Aorta (tissue), 5 donors: ENCODE data around the gene KCNMA1. TPM values are rescaled to one million over a fixed set of nuclear protein-coding genes. Genes with fewer than 3 reads are reported as not detected.

Experiments
- ATAC-seq: fragments of 200-7000 bp; cut with Tn5 transposase; one replicate; pipeline ENCODE4 v1.9.1; 2022; ENCODE audit warnings: moderate library complexity; ENCODE audit not compliant: low FRiP score
- DNase-seq, 2 donors: peaks; one replicate each; pipeline ENCODE4 v3.0.0-alpha.2; 2020
- H3K27ac ChIP-seq, 2 donors: one replicate each; pipeline ENCODE4 v1.5.1; 2013; ENCODE audit warnings: low read length in 2 of 2, mild to moderate bottlenecking in 2 of 2, moderate library complexity in 2 of 2, control low read depth in 1 of 2, inconsistent platforms in 1 of 2, low read depth in 1 of 2
- H3K27me3 ChIP-seq, 2 donors: one replicate each; pipeline ENCODE4 v1.6.1; 2013; ENCODE audit warnings: control low read depth in 1 of 2, low read length in 1 of 2, mild to moderate bottlenecking in 1 of 2, moderate library complexity in 1 of 2; ENCODE audit not compliant: insufficient read depth in 2 of 2, control insufficient read depth in 1 of 2
- H3K36me3 ChIP-seq, 2 donors: one replicate each; pipeline ENCODE4 v1.6.1; 2013; ENCODE audit warnings: control low read depth in 1 of 2, low read length in 1 of 2, mild to moderate bottlenecking in 1 of 2; ENCODE audit not compliant: insufficient read depth in 2 of 2, control insufficient read depth in 1 of 2
- H3K4me1 ChIP-seq, 2 donors: one replicate each; pipeline ENCODE4 v1.6.1; 2013; ENCODE audit warnings: low read length in 2 of 2, control low read depth in 1 of 2, mild to moderate bottlenecking in 1 of 2, moderate library complexity in 1 of 2; ENCODE audit not compliant: insufficient read depth in 2 of 2, control insufficient read depth in 1 of 2
- H3K4me3 ChIP-seq, 2 donors: one replicate each; pipeline ENCODE4 v1.5.1; 2013; ENCODE audit warnings: low read length in 2 of 2, control low read depth in 1 of 2, mild to moderate bottlenecking in 1 of 2
- H3K9me3 ChIP-seq: one replicate; pipeline ENCODE4 v1.6.1; 2013; ENCODE audit warnings: mild to moderate bottlenecking, low read length; ENCODE audit not compliant: control insufficient read depth
- WGBS, 2 donors: extraction: QIAGEN DNeasy Blood & Tissue Kit; methylation state at CpG; one replicate each; pipeline ENCODE4 v1.1.7; 2013; 5-methylcytosine and 5-hydroxymethylcytosine counted together
- intact Hi-C, 2 donors: fragments of 100-400 bp; cut with DNase I; formaldehyde crosslinking; loops; one replicate each; pipeline versions ENCODE4 v1.14.2 to v1.15.0; 2022
- polyA plus RNA-seq, 2 donors: library from polyadenylated mRNA; stranded (reverse); fragments of 200-250 nt; gene quantifications; one replicate each; pipeline ENCODE4 v1.2.3, GENCODE V29; 2013
- total RNA-seq, 2 donors: library from RNA; stranded (reverse); fragmentation: NEBNext Ultra II Directional; extraction: Animal tissue kit (Norgen Biotek cat#: 25700); gene quantifications; one replicate each; pipeline ENCODE4 v1.2.1, GENCODE V29; 2021
- donor health status: healthy with polysubstance abuse.
- donor health status: Bipolar disorder and iron deficiency.
- donor health status: DM: no; HTN: no; CAD: no.
- donor health status: DM: no; HTN: no; CAD: no.
- donor health status: DM: yes; HTN: yes; CAD: no.

Gene KCNMA1
- total and polyA plus RNA-seq, 4 donors = 36.8 to 163 (median 125) TPM

GRCh38 chr10:77036276-77036675, 601.3 kb downstream of the KCNMA1 start:
- no peaks in the 10 kb centered on the region for H3K9me3 ChIP-seq
- intact Hi-C loops = no loop called here
- DNase-seq (no peak), ATAC-seq (no peak)
- 65 to 73% methylated on average over 4 of the region's 4 CpGs for WGBS, 2 donors
- no peaks in the 10 kb centered on the region for H3K4me1 ChIP-seq
- no peaks in the 10 kb centered on the region for H3K27me3 ChIP-seq
- H3K36me3 ChIP-seq = peaks cover 0 to 5% of the 10 kb centered on the region in 2 donors
- no peak overlapping the region for H3K27ac ChIP-seq
- H3K4me3 ChIP-seq = no peak overlapping the region

GRCh38 chr10:77034795-77035194, 602.8 kb downstream of the KCNMA1 start:
- WGBS, 2 donors = 77 to 82% methylated on average over 4 of the region's 4 CpGs

GRCh38 chr10:77034240-77034639, 603.4 kb downstream of the KCNMA1 start:
- H3K27me3 ChIP-seq = no peaks in the 10 kb centered on the region
- intact Hi-C loops = no loop called here
- no peak for DNase-seq

More at GRCh38 chr10:77034795-77035194, 602.8 kb downstream of the KCNMA1 start:
- no peak overlapping the region for H3K27ac ChIP-seq
- H3K9me3 ChIP-seq = no peaks in the 10 kb centered on the region
- intact Hi-C loops = no loop called here
- H3K4me1 ChIP-seq = peaks cover 2 to 5% of the 10 kb centered on the region in 2 donors
- ATAC-seq (no peak), DNase-seq (no peak)
- peaks cover 0 to 5% of the 10 kb centered on the region in 2 donors for H3K36me3 ChIP-seq
- H3K27me3 ChIP-seq = no peaks in the 10 kb centered on the region
- H3K4me3 ChIP-seq = no peak overlapping the region

GRCh38 chr10:77032188-77032570, 605.4 kb downstream of the KCNMA1 start:
- Histone ChIP-seq H3K9me3 (no peaks in the 10 kb centered on the region), H3K36me3 (no peaks in the 10 kb centered on the region), H3K4me1 (peaks cover 2 to 5% of the 10 kb centered on the region in 2 donors), H3K27ac (no peak overlapping the region), H3K4me3 (no peak overlapping the region), H3K27me3 (no peaks in the 10 kb centered on the region)
- 75 to 81% methylated on average over 1 of the region's 1 CpG for WGBS, 2 donors
- intact Hi-C loops = no loop called here
- ATAC-seq (no peak), DNase-seq (no peak)

More at GRCh38 chr10:77034240-77034639, 603.4 kb downstream of the KCNMA1 start:
- ATAC-seq = no peak
- H3K27ac ChIP-seq = no peak overlapping the region
- H3K4me1 ChIP-seq = peaks cover 2 to 5% of the 10 kb centered on the region in 2 donors
- no peak overlapping the region for H3K4me3 ChIP-seq
- 31 to 52% methylated on average over 4 of the region's 4 CpGs for WGBS, 2 donors
- no peaks in the 10 kb centered on the region for H3K9me3 ChIP-seq
- peaks cover 0 to 5% of the 10 kb centered on the region in 2 donors for H3K36me3 ChIP-seq

DNA sequence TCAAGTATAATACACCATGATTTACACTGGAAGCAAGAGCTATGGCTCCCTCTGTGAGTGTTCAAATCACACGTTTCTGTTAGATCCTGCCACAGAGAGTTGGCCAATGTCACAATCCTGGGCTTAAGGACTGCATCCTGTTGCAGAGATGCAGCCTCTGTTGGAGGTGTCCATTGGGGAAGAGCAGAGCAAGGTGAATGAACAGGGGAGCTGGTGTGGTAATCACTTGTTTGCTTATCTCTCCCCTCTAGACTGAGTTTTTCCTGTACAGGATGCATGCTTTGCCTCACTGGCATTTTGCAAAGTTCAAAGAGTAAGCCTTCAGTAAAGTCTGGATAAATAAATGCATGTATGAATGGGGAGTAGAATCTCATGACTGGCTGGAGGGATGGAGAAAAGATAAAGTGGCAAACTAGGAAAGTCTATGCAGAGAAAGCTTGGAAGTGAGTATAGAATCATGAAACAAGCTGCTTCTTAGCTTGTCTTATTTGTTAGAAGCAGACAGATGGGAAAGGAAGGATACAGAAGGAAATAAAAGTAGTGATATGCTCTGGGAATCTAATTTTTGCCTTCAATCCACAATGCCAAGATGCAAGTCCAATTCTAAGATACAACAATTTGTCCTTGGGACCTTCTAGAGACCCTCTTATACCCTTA, 605.9 kb downstream of the KCNMA1 start:
- H3K27ac ChIP-seq = no peak overlapping the region
- no peak for DNase-seq
- intact Hi-C loops = no loop called here
- H3K4me3 ChIP-seq = no peak overlapping the region
- H3K27me3 ChIP-seq = no peaks in the 10 kb centered on the region
- H3K4me1 ChIP-seq = peaks cover 2 to 5% of the 10 kb centered on the region in 2 donors
- no peaks in the 10 kb centered on the region for H3K9me3 ChIP-seq
- whole genome bisulfite sequencing, 2 donors = 32 to 41% methylated on average over 1 of the region's 1 CpG
- ATAC-seq = peak; percentile 5
- H3K36me3 ChIP-seq = no peaks in the 10 kb centered on the region

GRCh38 chr10:77030974-77031373, 606.6 kb downstream of the KCNMA1 start:
- Histone ChIP-seq H3K9me3 (no peaks in the 10 kb centered on the region), H3K4me1 (peaks cover 2 to 5% of the 10 kb centered on the region in 2 donors), H3K27ac (no peak overlapping the region), H3K27me3 (no peaks in the 10 kb centered on the region), H3K36me3 (no peaks in the 10 kb centered on the region), H3K4me3 (no peak overlapping the region)
- WGBS, 2 donors = 74 to 87% methylated on average over 2 of the region's 2 CpGs
- ATAC-seq (no peak), DNase-seq (no peak)
- intact Hi-C loops = no loop called here

DNA sequence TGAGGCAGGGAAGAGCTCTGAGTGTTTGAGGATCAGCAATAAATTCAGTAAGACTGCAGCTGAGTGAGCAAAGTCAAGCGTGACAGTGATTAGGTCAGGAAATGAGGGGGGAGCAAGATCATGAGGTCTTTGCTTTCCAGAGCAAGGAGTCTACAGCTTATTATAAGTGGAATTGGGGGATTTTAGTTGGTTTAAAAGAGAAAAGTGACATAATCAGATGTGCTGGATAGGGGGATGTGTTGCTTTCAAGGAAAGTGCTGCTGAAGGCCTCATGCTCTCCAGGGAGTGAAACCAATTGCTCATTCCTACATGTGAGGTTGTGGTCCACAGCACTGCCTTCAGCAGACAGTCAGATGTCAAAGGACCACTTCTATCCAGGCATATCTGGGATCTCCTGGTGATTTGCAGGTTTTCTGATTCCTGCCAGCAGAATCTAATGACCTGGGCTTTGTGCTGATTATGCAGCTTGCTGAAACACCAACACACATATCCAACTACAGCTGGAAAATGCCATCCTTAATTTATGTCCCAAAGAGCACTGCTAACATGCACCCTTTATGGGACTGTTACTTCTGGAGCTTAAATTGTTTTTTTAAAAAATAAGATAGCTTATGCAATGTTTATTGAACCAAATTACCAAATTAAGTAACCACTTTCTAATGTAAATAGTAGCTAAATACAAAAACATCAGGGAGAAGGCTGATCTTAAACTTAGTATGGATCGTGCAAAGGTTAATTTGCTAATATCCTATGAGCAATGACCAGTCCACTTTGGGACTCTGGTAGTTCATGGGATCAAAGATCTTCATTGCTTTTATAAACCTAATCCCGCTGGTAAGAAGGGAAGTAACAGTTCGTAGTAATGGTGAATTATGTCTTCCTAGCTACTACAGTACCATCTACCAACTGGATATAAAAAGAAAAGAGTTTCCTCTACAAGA, 607.6 kb downstream of the KCNMA1 start:
- no peak overlapping the region for H3K4me3 ChIP-seq
- H3K9me3 ChIP-seq = no peaks in the 10 kb centered on the region
- H3K27ac ChIP-seq = no peak overlapping the region
- DNase-seq = no peak
- peaks cover 2 to 5% of the 10 kb centered on the region in 2 donors for H3K4me1 ChIP-seq
- WGBS, 2 donors = 44 to 68% methylated on average over 4 of the region's 4 CpGs
- ATAC-seq = peak; percentile 27
- H3K36me3 ChIP-seq = no peaks in the 10 kb centered on the region
- intact Hi-C loops = no loop called here
- H3K27me3 ChIP-seq = no peaks in the 10 kb centered on the region

GRCh38 chr10:77028042-77028441, 609.6 kb downstream of the KCNMA1 start:
- no peak for DNase-seq
- no peaks in the 10 kb centered on the region for H3K27me3 ChIP-seq
- no peak for ATAC-seq

More at GRCh38 chr10:77028042-77028441, 609.6 kb downstream of the KCNMA1 start:
- Histone ChIP-seq H3K4me1 (peaks cover 2 to 5% of the 10 kb centered on the region in 2 donors), H3K4me3 (no peak overlapping the region), H3K27ac (no peak overlapping the region), H3K9me3 (no peaks in the 10 kb centered on the region), H3K36me3 (no peaks in the 10 kb centered on the region)
- intact Hi-C loops = no loop called here
- 81 to 91% methylated on average over 6 of the region's 6 CpGs for WGBS, 2 donors
